Measurements from ENCODE around the gene DENND6B.
A peak's percentile ranks its signal among the peaks of the same experiment; 100 is the strongest.

Gene DENND6B

DNA sequence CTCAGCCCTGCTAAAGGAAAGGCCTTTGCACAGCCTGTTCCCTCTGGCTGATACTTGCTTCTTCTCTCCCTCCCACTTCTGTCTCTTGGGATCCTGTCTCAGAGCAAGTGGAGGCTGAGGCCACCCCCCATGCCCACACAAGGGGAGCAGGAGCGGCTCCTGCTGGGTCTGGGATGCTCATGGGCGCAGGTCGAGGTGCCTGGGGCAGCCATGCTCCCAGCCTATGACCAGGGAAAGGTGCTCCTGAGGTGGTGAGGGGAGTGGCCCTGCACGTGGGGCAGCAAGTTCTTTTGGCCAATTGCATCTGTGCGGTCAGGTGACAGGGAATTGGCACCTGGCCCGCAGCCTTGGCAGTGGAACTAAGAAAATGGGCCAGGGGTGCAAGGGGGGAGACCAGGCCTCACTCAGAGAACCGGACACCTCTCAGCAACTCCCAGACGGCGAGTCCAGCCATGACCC is 58.1 kb downstream of the DENND6B start:
- no peak for DNase-seq

DNA sequence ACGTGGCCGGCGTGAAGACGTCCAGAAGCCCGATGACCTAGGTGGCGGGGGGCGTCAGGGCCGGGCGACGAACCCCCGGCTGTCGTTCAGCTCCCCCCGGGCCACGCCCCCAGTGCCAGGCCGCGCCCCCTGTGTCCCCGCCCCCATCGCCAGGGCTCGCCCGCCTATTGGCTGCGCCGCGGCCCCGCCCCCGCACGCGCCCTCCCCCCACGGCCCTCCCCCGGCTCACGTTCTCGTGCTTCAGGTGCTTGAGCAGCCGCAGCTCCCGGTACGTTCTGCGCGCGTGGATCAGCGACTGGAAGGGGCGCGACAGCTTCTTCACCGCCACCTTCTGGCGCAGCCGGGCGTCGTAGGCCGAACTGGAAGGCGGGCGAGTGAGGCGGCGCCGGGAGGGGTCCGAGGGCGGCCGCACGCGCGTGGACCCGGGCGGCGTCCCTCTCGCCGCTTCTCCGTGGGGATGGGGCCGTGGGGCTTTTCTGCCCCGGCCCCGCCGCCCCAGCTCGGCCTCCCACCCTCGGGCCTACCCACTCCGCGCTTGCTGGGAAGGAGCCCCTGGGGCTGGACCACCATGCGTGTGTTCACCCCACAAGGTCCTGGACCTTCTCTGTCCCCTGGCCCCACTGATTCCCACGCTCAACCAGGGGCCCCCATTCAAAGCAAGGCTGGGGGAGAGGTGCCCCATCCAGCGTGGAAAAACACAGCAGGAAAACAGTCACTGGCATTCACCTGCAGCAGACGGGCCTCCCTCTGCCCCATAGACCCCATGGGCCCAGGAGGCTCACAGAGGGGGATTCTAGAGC is 59.0 kb downstream of the DENND6B start:
- DNase-seq, result no peak

DNA sequence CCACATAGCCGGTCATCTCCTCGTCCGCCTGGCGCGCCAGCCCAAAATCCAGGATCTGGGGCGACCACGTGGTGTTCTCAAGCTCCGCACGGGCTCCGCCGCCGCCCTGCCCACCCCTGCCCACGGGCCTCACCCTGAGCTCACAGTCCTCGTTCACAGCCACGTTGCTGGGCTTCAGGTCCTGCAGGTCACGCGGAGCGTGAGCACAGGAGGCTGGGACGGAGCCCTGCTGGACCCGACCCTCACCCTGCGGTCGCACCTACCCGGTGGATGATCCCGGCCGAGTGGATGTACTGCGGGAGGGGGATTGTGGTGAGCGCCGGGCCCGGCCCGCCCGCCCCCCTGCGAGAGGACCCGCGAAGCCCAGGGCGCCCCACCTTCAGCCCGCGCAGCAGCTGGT is 59.8 kb downstream of the DENND6B start:
- no peak for DNase-seq

DNA sequence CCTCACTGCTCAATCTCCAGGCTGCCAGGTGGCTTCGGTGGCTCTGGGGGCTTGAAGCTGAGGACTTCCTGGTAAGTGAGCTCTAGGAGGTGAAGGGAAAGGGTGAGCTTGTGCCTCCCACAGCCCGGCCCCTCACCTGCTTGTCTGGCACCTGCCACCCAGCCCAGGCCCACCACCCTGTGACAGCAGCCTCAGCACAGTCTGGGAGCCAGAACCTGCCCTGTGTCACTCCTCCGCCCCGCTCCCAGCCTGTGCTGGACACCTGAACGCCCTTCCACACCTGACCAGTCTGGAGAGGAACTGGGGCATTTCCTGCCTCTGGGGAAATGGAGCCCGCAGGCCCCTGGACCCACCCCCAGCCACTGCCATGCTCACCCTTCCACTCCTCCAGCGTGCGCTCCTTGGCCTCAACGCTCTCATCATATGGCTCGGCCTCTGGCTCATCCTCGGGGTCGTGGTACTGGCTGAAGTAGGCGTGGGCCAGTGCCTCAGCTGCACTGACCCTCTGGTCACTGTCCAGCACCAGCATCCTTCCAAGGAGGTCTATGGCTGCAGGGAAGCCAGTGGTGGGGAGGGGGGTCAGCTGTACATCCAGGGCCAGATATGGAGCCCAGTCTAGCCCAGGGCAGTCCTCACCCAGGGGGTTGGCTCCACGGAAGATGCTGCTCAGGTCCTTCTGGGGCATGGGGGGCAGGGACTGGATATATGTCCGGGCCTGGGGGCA is 61.7 kb downstream of the DENND6B start:
- DNase-seq, result no peak

DNA sequence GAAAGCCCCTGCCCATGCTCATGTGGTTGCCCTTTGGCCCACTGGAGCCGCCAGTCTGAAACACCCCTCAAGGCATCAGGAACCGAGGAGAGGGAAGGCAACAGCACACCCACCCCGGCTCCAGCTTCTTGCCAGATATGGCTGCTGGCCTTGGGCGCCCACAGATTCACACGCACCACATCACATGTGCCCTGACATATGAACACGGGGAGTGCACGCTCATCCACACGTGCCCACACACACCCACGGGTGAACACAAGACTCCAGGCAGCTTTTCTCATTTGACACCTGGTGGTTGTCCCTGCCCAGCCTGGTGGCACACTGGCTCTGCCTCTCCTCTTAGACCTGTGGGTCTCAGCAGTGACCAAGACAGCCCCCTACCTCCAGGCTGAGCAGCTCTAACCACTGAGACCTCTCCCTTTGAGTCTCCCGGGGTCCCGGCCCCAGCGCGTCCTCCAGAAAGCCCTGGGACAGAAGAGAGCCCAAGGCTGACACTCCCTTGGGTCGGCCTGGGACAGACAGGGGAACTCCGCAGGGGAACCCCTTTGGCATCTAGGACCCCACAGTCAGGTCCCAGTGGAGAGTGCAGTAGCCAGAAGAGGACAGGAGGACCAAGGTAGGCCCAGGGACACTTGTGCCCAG is 62.6 kb downstream of the DENND6B start:
- no peak for DNase-seq

DNA sequence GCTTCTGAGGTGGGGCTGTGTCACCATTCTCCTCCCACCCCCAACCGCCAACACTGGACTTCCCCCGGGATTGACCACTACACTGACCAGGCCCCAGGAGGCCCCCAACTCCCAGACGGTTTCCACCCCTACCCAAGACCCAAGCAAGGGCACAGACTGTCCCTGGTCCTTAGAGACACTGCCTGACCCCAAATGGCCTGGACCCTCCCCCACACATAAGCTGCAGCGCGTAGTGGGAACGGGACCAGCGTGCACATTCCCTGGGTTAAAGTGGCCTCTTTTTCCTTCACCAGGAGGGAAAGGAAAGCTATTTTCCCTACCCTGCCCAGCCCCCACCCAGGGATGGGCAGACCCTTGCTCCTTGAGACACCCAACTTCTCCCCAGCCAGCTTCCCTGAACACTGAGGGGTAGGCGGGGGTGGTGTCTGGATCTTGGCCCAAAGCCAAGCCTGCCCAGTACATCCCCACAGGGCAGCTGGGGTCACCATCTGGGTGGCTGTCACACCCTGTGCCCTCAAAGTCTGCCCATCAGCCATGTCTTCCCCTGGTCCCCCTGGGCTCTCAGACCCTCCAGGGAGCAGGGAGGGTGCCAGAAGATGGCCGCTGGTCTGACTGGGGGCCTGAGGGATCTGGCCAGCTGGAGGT is 63.7 kb downstream of the DENND6B start:
- DNase-seq, result no peak

DNA sequence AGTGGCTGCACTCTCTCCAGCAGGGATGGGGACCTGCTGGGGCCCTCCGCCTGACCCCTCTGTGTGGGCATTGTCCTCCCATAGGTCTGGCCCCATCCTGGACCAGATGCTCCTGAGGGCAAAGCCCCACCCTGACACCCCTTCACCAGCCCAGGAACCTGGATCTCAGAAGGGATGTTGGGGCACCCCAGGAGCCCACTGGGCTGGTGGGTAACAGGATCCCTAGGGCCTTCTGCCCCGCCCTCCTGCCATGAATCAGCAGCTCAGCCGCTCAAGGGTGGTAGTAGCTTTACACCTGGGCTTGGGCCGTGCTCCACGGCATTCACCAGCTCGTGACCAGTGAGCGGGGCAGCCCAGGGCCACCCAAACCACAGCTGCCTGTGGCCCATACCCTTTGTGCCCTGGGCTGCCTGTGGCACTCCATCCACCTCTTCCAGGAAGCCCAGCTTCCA is 64.3 kb downstream of the DENND6B start:
- DNase-seq, result no peak

DNA sequence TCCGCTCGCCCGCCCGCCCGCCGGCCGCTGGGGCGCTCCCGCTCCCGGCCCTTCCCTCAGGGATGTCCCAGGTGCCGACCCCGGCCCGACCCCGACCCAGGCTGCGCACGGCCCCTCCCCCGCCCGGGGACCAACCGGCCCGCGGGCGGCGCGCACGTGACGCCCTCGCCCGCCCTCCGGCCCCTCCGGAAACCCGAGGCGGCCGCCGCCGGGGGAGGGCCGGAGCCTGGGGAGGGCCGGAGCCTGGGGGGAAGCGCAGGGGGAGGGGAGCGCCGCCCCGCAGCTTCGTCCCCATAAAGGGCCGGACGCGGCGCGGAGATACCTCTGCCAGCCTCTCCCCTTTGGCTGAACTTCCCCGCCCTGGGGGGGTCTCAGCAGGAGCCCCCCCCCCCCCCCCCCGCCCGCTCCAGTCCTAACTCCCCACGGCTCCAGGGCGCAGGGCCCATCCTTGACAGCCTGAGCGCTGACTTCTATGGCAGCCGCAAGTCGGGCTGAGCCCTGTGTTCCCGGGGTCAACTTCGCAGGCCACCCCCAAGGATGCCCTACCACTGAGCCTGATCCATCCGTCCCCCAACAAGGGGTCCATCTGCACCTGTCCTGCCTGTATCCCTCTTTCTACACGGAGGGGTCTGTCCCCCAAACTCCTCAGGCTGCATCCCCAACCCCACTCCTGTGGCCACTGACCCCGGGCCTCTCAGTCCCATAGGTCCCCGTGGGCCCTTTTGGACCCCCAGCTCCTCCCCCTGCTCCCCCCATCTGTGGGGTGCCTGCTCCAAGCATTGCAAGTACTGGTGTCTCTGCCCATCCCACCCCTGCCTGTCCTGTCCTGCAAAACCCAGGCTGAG is 65.0 kb downstream of the DENND6B start, which contains the start of gene MAPK12:
MAPK12 (minus strand) TSS at position 69 of the 845 bp plus-strand sequence. CDS start 174 bp downstream, outside the sequence.
- peak; percentile 20 to 22 for DNase-seq

DNA sequence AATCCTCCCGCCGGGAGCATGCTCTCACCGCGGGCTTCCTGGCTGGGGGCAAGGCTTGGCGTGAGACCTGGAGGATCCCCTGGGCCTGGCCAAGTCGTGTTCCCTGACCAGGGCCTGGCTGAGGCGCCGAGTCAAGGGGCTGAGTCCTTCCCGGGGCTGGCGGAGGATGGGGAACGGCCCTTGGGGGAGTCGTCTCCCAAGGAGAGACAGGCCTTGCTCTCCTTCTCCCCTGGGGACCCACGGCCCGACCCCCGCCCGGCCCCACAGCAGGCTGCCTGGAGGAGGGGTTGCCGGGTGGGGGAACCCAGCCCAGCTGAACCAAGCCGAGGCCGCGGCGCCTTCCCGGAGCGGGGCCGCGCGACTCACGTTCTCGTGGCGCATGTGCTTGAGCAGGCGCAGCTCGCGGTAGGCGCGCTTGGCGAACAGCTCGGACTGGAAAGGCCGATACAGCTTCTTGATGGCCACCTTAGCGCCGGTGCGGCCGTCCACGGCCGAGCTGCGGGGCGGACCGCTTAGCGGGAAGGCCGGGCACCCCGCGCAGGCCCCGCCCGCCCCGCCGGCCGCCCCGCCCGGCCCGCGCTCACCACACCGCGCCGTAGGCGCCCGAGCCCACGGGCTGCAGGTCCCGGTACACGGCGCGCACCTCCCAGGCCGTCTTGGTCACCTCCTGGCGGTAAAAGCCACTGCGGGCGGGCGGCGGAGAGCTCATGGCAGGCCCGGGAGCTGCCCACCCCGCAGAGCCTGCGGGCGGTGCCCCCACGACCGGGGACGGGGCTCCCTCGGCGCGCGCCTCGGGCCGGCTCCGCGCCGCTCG is 65.8 kb downstream of the DENND6B start:
- peak; percentile 29 to 40 for DNase-seq

DNA sequence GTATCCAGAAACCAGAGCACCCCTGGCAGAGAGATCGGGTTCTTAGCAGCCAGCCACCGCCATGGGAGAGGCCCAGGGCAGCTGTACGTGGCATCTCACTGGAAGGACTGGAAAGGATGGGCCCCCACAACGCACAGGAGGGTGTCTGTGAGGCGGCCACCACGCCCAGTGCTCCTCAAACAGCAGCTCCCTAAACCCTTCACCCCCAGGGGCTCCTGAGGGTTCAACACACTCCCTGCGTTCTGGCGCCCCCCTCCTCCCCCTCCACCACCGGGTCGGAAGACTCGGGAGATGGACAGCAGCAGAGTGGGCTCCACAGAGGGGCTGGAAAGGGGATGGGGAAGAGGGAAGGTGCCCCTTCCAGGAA is 66.4 kb downstream of the DENND6B start:
- DNase-seq, result no peak

DNA sequence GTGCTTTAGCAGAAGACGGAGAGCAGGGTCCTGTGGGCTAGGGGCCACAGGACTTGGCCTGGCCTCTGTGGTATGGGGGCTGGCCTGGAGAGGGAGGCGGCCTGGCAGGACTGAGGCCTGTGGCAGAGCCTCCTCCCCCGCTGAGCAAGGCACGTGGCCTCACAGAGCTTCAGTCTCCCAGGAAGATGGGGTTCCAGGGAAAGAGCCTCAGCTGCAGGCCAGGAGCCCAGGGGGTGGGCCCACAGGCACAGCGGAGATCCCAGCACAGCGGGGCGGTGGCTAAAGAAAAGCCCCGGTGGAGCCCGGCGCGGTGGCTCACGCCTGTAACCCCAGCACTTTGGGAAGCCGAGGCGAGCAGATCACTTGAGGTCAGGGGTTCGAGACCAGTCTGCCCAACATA is 67.5 kb downstream of the DENND6B start:
- no peak for DNase-seq
